ENCODE measurements around the gene ONECUT3. TPM values are rescaled to one million over a fixed set of nuclear protein-coding genes. Genes with fewer than 3 reads are reported as not detected.

The ONECUT3 gene
- total RNA-seq, 1 experiment from 2014 or later, result not detected

DNA sequence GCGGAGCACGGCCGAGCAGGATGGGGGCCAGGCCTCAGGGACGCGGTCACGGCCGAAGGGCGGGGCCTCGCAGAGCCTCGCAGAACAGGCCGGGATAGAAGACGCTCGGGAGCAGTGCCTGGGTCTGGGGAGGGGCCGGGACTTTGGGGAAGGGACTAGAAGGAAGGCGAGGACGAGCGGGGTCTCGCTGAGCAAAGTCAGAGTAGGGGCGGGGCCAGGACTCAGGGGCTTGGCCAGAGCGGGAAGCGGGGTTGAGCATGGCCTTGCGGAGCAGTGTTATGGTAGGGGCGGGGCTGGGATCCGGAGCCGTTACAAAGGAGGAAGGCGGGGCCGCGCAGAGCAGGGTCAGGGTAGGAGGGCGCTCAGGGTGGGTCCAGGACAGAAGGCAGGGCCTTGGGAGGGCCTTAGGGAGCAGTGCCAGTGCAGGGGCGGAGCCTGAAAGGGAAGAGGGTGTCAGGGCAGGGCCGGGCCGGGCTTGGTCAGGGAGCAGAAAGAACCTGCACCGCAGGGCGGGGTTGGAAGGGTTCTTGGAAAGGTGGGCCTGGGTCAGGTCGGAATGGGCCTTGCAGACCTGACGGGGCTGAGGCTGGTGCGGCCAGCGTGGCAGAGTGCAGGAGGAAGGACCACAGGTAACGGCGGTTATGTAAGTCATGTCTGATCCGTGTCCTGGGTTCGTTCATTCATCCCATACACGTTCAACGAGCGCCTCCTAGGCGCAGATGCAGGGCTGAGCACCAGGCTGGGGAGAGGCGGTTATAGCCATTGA lies 59.3 kb downstream of the ONECUT3 start:
- H3K9me3 ChIP-seq, result no peaks in the 10 kb centered on the region
- peak; percentile 94 for DNase-seq
- peak overlapping the region; percentile 44 for H3K4me3 ChIP-seq
- no peaks in the 10 kb centered on the region for H3K36me3 ChIP-seq
- no peaks in the 10 kb centered on the region for H3K27me3 ChIP-seq

DNA sequence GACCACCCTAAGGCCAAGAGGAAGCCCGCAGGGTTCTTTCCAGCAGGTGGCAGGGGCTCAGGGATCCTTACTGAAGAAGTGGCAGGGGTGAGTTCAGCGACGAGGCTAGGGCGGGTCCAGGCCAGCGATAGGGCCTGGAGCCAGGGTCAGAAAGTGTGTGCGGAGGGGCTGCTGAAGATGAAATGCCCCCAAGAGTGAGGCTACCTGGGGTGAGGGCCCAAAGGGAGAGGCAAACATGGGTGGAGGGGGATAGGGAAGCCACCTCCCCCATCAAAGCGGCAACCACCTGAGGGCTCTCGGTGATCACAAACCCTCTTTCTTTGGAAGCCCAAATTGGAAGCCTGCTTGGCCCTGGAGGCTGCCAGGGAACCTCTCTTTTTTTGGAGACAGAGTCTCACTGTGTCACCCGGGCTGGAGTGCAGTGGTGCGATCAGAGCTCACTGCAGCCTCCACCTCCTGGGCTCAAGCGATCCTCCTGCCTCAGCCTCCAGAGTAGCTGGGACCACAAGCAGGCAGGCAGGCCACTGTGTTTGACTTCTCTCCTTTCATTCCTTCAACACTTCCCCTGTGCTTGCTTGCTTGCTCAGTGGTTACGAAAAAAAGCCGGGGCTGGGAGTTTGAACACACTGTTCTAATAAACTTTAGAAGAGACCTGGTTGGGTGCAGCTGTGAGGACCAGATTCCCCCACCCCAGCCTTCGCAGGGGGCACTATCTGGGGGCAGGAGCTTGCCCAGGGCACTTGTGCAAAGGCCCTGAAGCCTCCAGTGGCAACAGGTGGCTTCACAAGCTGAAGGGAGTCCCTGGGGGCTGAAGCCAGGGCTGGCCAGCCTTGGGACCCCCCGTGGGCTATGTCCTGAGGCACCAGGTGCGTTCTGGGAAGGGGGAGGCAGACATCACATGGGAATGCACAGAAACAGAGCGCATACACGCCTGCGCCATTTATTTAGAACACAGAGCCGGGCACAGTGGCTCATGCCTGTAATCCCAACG lies 60.2 kb downstream of the ONECUT3 start:
- H3K9me3 ChIP-seq, result no peaks in the 10 kb centered on the region
- H3K27me3 ChIP-seq, result no peaks in the 10 kb centered on the region
- DNase-seq, result no peak
- H3K4me3 ChIP-seq, result peak overlapping the region; percentile 44
- no peaks in the 10 kb centered on the region for H3K36me3 ChIP-seq

DNA sequence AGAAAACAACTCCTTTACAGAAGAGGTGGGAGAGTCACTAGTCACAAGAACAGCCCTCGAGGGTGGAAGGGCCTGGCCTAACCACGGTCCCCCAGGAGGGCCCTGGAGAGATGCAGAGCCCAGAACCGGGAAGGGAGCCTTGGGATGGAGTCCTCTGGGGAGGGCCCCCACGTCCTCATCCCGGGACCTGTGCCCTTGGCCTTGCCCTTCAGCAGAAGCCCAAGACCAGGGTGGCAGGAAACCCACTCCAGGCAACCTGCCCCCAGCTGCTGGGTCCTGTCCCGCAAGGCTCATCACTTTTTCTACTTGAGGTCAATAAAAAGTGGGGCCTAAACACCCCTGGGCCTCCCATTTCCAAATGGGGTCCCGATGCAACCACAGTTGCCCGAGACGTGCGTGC lies 61.1 kb downstream of the ONECUT3 start:
- DNase-seq, result no peak
- Histone ChIP-seq H3K36me3 (no peaks in the 10 kb centered on the region), H3K4me3 (no peak overlapping the region), H3K9me3 (no peaks in the 10 kb centered on the region), H3K27me3 (no peaks in the 10 kb centered on the region)

DNA sequence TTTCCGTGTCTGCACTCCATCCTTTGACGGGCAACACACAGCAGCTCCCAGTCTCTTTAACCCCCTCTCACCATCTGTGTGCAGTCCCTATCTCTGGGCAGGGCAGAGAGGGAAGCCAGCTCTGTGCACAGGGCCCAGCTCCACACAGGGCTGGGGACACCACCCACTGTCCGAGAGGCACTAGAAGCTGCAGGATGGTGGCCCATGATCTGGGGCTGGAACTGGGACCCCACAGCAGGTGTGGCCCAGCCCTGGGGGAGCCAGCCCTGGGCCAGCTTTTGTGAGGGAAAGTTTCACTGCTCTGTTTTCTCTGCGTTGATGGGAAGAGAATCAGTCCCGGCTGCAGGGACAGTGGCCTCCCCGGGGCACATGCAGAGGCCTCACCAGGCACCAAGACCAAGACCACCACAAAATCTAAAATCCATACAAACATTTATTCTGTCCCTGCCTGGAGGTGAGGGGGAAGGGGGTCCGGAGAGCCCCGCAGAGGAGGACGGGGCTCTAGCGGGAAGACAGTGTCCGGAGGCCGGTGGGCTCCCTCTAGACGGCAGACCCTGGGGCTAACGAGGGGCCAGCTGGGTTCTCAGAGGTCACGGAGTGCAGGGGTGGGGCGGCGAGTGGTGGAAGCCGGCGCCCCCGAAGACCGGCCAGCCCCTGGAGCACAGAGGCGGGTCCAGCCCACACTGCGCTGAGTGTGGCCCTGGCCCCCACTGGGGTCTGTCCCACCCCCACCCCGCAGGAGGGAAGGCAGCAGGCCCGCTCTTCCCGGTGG lies 61.7 kb downstream of the ONECUT3 start:
- H3K4me3 ChIP-seq, result no peak overlapping the region

GRCh38 chr19:1815605-1816529 lies 62.6 kb downstream of the ONECUT3 start:
- Histone ChIP-seq H3K4me3 (no peak overlapping the region), H3K27me3 (no peaks in the 10 kb centered on the region), H3K36me3 (peaks cover 3% of the 10 kb centered on the region; the same call in 1 of the 2 replicates), H3K9me3 (no peaks in the 10 kb centered on the region)
- DNase-seq, result no peak

More for the DNA sequence above, 61.7 kb downstream of the ONECUT3 start:
- no peak for DNase-seq
- no peaks in the 10 kb centered on the region for H3K36me3 ChIP-seq
- no peaks in the 10 kb centered on the region for H3K27me3 ChIP-seq
- H3K9me3 ChIP-seq, result no peaks in the 10 kb centered on the region

GRCh38 chr19:1816530-1817298 lies 63.4 kb downstream of the ONECUT3 start:
- H3K27me3 ChIP-seq, result no peaks in the 10 kb centered on the region
- DNase-seq, result no peak

DNA sequence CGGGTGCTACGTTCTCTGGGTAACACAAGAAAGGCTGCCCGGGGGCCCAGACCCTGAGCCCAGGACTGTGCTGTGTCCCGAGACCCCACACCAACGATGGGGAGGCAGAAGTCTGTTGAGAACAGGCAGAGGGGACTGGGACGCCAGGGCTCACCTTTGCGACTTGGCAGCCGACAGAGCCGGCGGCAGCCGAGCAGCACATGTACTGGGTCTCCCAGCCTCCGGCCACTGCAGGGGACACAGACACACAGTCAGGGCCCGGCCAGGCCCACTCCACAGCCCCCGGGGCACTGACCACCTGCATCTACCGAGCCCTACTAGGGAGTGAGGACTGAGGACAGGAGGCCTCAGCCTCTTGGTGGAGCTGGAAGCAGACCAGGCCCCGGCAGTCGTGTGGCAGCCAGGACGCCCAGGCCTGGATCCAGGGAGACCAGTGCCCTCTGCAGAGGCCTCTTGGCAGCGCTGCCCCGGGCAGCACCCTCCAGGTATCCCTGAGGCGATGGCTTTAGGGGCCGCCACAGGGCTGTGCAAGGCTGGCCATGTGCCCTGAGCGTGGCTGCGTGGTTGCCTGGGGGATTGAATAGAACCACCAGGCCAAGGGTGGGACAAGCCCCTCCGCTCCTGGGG lies 64.4 kb downstream of the ONECUT3 start:
- Histone ChIP-seq H3K9me3 (no peaks in the 10 kb centered on the region), H3K4me3 (no peak overlapping the region), H3K27me3 (no peaks in the 10 kb centered on the region), H3K36me3 (peaks cover 3% of the 10 kb centered on the region; the same call in 1 of the 2 replicates)
- no peak for DNase-seq

More at GRCh38 chr19:1816530-1817298, 63.4 kb downstream of the ONECUT3 start:
- Histone ChIP-seq H3K4me3 (no peak overlapping the region), H3K36me3 (peaks cover 3% of the 10 kb centered on the region; the same call in 1 of the 2 replicates), H3K9me3 (no peaks in the 10 kb centered on the region)

DNA sequence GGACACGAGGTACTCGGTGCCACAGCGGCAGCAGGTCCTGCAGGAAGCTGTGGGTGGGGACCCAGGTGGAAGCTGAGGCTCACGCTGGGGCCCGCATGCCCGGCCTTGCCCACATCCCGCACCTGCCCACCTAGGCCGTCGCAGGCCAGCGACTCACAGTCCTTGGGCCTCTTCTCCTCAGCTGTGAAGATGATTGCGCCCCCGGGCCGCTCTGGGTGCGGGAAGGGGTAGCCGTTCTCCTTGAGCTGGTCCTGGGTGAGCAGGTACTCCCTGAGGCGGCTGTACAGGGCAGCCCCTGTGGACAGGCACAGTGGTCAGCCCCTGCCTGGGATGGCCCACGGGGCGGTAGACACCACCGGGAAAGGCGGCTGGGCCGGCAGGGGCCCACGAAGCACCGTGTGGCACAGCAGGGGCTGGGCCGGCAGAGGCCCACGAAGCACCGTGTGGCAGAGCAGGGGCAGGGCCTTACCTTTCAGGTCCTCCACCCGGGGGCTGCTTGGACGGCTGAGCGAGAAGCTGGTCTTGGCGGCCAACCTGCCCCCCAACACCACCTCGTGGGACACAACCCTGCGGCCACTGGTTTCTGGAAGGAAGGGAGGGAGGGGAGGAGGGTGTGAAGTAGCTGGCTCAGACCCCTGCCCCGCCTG lies 65.4 kb downstream of the ONECUT3 start:
- no peak overlapping the region for H3K4me3 ChIP-seq
- no peak for DNase-seq
- peaks cover 3% of the 10 kb centered on the region; the same call in 1 of the 2 replicates for H3K36me3 ChIP-seq
- H3K27me3 ChIP-seq, result no peaks in the 10 kb centered on the region
- H3K9me3 ChIP-seq, result no peaks in the 10 kb centered on the region

GRCh38 chr19:1819341-1820255 lies 66.3 kb downstream of the ONECUT3 start:
- DNase-seq, result no peak
- no peaks in the 10 kb centered on the region for H3K27me3 ChIP-seq
- H3K36me3 ChIP-seq, result peaks cover 3% of the 10 kb centered on the region; the same call in 1 of the 2 replicates
- no peak overlapping the region for H3K4me3 ChIP-seq
- no peaks in the 10 kb centered on the region for H3K9me3 ChIP-seq

DNA sequence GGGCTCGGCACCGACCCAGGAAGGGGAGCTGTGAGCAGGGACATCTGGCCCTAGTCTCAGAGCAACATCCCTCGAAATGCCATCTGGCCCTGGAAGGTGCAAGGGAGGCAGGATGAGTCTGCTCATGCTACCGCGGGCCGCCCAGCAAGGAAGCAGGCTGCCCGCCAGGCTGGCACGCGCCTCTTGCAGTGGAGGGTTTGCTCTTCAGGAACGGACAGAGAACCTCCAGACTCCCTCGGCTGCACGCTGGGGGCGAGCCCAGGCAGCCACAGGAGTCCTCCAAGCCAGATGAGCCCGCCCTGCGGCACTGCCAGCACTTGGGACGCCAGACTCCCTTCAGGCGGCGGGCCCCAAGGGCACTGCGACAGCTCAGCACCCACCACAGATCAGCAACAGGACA lies 68.9 kb downstream of the ONECUT3 start:
- no peaks in the 10 kb centered on the region for H3K9me3 ChIP-seq
- no peak for DNase-seq
- peaks cover 7% of the 10 kb centered on the region for H3K36me3 ChIP-seq
- H3K4me3 ChIP-seq, result no peak overlapping the region
- no peaks in the 10 kb centered on the region for H3K27me3 ChIP-seq

DNA sequence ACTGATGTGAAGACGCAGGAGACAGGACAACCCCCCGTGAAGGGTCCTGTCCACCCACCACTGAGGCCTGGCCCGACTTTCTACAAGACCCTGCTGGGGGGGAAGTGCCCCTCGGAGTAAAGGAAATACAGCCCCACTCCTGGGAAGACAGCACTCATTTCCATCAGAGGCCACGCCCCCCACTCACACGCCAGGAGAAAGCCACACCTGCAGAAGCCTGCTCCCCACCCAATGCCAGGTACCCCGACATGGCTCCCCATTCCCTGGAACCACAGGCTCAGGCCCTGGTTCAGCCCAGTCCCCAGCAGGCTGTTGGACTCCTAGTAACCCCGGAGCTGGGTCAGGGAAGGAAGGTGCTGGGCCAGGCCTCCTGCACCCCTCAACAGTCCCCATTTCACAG lies 69.7 kb downstream of the ONECUT3 start:
- Histone ChIP-seq H3K4me3 (no peak overlapping the region), H3K9me3 (no peaks in the 10 kb centered on the region), H3K36me3 (peaks cover 7% of the 10 kb centered on the region), H3K27me3 (no peaks in the 10 kb centered on the region)
- no peak for DNase-seq

GRCh38 chr19:1823539-1824251 lies 70.4 kb downstream of the ONECUT3 start:
- Histone ChIP-seq H3K27me3 (no peaks in the 10 kb centered on the region), H3K4me3 (no peak overlapping the region), H3K9me3 (no peaks in the 10 kb centered on the region), H3K36me3 (peaks cover 7% of the 10 kb centered on the region)
- DNase-seq, result no peak

DNA sequence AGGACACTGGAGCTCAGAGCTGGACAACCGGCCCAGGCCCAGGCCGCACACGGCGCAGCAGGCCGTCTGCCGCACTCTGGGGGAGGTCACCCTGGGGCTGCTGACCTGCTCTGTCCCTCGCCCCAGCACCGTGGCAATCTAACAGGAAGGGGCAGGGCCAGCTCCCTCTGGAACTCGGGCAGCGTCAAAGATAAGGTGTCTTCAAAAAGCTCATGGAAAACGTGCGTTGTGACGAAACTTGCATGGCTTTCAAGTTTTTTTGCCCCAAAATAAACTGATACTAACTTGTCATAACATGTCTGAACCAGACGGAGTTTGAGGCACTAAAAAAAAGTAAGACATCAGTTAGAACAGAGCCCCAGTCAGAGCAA lies 70.9 kb downstream of the ONECUT3 start:
- Histone ChIP-seq H3K36me3 (peaks cover 7% of the 10 kb centered on the region), H3K4me3 (no peak overlapping the region), H3K9me3 (no peaks in the 10 kb centered on the region), H3K27me3 (no peaks in the 10 kb centered on the region)
- DNase-seq, result no peak

Measured in MG63 (cell line).